ENCODE measurements around the gene NRL.

DNA sequence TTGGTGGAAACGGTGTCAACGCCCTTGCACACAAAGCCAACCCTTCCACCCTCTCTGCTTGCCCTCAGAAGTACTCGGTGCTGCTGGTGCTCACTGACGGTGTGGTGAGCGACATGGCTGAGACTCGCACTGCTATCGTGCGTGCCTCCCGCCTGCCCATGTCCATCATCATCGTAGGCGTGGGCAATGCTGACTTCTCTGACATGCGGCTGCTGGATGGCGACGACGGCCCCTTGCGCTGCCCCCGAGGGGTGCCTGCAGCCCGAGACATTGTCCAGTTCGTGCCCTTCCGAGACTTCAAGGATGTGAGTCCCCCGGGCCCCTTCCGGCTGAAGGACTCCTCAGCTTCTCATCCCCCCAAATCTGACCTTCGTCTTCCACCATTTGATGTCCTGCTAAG, 37.7 kb downstream of the NRL start:
- TF ChIP-seq, protein P1, sequence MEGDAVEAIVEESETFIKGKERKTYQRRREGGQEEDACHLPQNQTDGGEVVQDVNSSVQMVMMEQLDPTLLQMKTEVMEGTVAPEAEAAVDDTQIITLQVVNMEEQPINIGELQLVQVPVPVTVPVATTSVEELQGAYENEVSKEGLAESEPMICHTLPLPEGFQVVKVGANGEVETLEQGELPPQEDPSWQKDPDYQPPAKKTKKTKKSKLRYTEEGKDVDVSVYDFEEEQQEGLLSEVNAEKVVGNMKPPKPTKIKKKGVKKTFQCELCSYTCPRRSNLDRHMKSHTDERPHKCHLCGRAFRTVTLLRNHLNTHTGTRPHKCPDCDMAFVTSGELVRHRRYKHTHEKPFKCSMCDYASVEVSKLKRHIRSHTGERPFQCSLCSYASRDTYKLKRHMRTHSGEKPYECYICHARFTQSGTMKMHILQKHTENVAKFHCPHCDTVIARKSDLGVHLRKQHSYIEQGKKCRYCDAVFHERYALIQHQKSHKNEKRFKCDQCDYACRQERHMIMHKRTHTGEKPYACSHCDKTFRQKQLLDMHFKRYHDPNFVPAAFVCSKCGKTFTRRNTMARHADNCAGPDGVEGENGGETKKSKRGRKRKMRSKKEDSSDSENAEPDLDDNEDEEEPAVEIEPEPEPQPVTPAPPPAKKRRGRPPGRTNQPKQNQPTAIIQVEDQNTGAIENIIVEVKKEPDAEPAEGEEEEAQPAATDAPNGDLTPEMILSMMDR (conservative IDR thresholded peaks at IDR 0.05; ENCODE audit: low read length), result no peak
- no peak for TF ChIP-seq EZH2phosphoT487 (IDR thresholded peaks at IDR 0.05; ENCODE audit: borderline replicate concordance, low read depth, low read length)
